Measurements from ENCODE around the gene TINAG.

DNA sequence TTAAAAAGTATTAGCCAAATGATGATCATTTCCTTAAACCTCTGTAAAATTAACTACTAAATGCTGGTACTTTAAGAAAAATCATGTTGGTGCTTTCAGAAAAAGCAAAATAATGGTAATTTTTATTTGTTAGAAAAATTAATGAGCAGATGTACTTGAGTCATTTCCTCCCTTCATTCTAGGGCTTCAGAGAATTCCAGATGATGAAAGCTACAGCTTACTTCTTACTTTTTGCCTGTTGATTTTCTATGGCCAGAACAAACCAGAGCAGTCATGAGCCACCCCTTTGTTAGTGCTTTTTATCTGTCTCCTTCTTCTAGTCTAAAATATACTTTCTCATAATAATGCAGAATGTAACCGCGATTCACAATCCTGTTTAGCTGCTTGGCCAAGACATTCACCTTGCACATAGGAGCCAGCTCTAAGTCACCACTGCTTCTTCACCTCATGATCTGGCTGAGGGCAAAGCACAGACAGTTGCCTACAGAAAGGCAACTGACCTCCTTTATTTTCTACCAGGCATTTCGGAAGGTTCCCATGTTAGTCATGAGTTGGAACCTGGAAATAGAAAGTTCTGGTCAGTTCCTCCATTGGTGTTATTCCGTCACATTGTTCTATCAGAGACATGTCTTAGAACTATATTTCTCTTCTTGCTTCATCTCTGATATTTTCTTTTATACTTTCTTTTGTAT is 43.5 kb upstream of the TINAG start:
- TF ChIP-seq POLR2A (IDR thresholded peaks at IDR 0.05; ENCODE audit: low read depth, low read length): no peak
- TF ChIP-seq POLR2AphosphoS5 (IDR thresholded peaks at IDR 0.05; ENCODE audit: low read depth, low read length): no peak

Data from GM12892 (cell line).